Hepatocyte (in vitro differentiated cells): ENCODE data around the gene NDST1.
"Not testable (repeated sequence)": the region's sequence is repeated elsewhere in the genome, so short reads cannot be mapped to it uniquely, and the experiment has no call there.

Source experiments
- CTCF ChIP-seq: fragments of 200-600 bp; sonication (generic); IDR thresholded peaks from 2 replicates; pipeline ENCODE4 v1.5.1; 2016; ENCODE audit warnings: antibody characterized with exemption, mild to moderate bottlenecking; ENCODE audit not compliant: poor library complexity
- EZH2 ChIP-seq: fragments of 200-600 bp; sonication (generic); IDR thresholded peaks from 2 replicates; pipeline ENCODE4 v1.6.1; 2016; ENCODE audit warnings: antibody characterized with exemption, mild to moderate bottlenecking, borderline replicate concordance
- EZH2phosphoT487 ChIP-seq: fragments of 200-600 bp; sonication (generic); IDR thresholded peaks from one replicate; pipeline ENCODE4 v1.6.1; 2018; ENCODE audit warnings: antibody characterized with exemption, mild to moderate bottlenecking, low read depth, moderate library complexity; ENCODE audit not compliant: unreplicated experiment, severe bottlenecking

- TF ChIP-seq CTCF, EZH2, EZH2phosphoT487: not testable (repeated sequence)
These were observed 11.0 kb downstream of the NDST1 start for GRCh38 chr5:150518712-150519559.
